K562 (cell line): ENCODE data around the gene TMED5. TPM values are rescaled to one million over a fixed set of nuclear protein-coding genes. Genes with fewer than 3 reads are reported as not detected.

Experiments used
- ATAC-seq: fragments of 200-7000 bp; cut with Tn5 transposase; 3 replicates; pipeline ENCODE4 v1.9.1; 2020; ENCODE audit warnings: moderate library complexity
- BruUV-seq: library from RNA; stranded (reverse); fragments of 400-500 nt; replicated peaks from 2 replicates; lab custom pipeline; 2021; lab: Mats Ljungman, UMichigan
- CTCF ChIA-PET: fragments of 300-600 bp; formaldehyde crosslinking; extraction: SDS; loops from one replicate; lab custom pipeline; 2021; ENCODE audit warnings: low intra/inter-chr PET ratio; lab: Yijun Ruan, JAX
- POLR2A ChIA-PET: fragments of 300-600, 350-650 bp; sonication (Branson Sonifier 250); formaldehyde crosslinking; extraction: SDS; loops from one replicate; lab custom pipeline; 2021; ENCODE audit warnings: antibody characterized with exemption, inconsistent platforms; lab: Yijun Ruan, JAX
- DNase-seq, 4 experiments: peaks; one replicate each; pipeline versions ENCODE4 v3.0.0 to v3.0.0-alpha.2; 2011 to 2018; ENCODE audit warnings: low spot score in 3 of 4, mixed read lengths in 3 of 4; ENCODE audit errors: extremely low read depth in 1 of 4
- FAIRE-seq: peaks from 2 replicates; lab custom pipeline; 2011; peaks lifted over from hg19 to GRCh38; lab: Jason Lieb, UNC
- H2AFZ ChIP-seq: 2 replicates; pipeline ENCODE4 v1.6.0; 2011; ENCODE audit warnings: low read depth, low read length, control low read depth, inconsistent platforms
- H3K27ac ChIP-seq: fragments of 200-600 bp; 3 replicates; pipeline ENCODE4 v1.8.0; 2011; ENCODE audit warnings: low read depth, mild to moderate bottlenecking, control low read depth, inconsistent platforms, low read length, moderate library complexity, mixed read lengths; ENCODE audit errors: extremely low read depth
- H3K27me3 ChIP-seq, 2 experiments: fragments of 300-600 bp in 1 of 2; 2 replicates in 1 of 2; 3 replicates in 1 of 2; pipeline versions ENCODE4 v1.6.0 to v1.8.0; 2011; ENCODE audit warnings: inconsistent platforms in 2 of 2, low read length in 2 of 2, mild to moderate bottlenecking in 1 of 2, mixed read lengths in 1 of 2, moderate library complexity in 1 of 2; ENCODE audit not compliant: control insufficient read depth in 2 of 2, insufficient read depth in 2 of 2
- H3K36me3 ChIP-seq: fragments of 300-600 bp; 3 replicates; pipeline ENCODE4 v1.8.0; 2011; ENCODE audit warnings: mild to moderate bottlenecking, low read length, inconsistent platforms; ENCODE audit not compliant: control insufficient read depth, insufficient read depth
- H3K4me1 ChIP-seq, 2 experiments: fragments of 200-600 bp in 1 of 2; replicated peaks in 1 of 2; 2 replicates in 1 of 2; 3 replicates in 1 of 2; pipeline versions ENCODE4 v1.5.1 to v1.8.0; 2011; ENCODE audit warnings: inconsistent platforms in 2 of 2, low read length in 2 of 2, mild to moderate bottlenecking in 1 of 2, mixed read lengths in 1 of 2, moderate library complexity in 1 of 2; ENCODE audit not compliant: control insufficient read depth in 2 of 2, insufficient read depth in 2 of 2
- H3K4me2 ChIP-seq: 2 replicates; pipeline ENCODE4 v1.6.1; 2011; ENCODE audit warnings: low read length, control low read depth, inconsistent platforms, mixed read lengths; ENCODE audit not compliant: insufficient read depth
- H3K4me3 ChIP-seq: fragments of 200-600 bp; sonication (generic), shearing (Covaris generic); 2 replicates; pipeline ENCODE4 v1.5.1; 2016; ENCODE audit warnings: control low read depth, inconsistent platforms
- H3K79me2 ChIP-seq: fragments of 200-600 bp; 3 replicates; pipeline ENCODE4 v1.8.0; 2011; ENCODE audit warnings: low read length, inconsistent platforms; ENCODE audit not compliant: control insufficient read depth, insufficient read depth
- H3K9ac ChIP-seq, 2 experiments: 2 replicates each; pipeline versions ENCODE4 v1.6.0 to v1.6.1; 2011; ENCODE audit warnings: low read depth in 2 of 2, low read length in 2 of 2, control low read depth in 1 of 2, inconsistent platforms in 1 of 2, mild to moderate bottlenecking in 1 of 2, mixed read lengths in 1 of 2; ENCODE audit not compliant: insufficient read depth in 1 of 2
- H3K9me1 ChIP-seq: one replicate; pipeline ENCODE4 v1.6.0; 2011; ENCODE audit warnings: inconsistent platforms, mild to moderate bottlenecking, low read length, moderate library complexity; ENCODE audit not compliant: control insufficient read depth, insufficient read depth
- H3K9me3 ChIP-seq: replicated peaks from 2 replicates; pipeline ENCODE4 v1.5.1; 2011; ENCODE audit warnings: low read depth, low read length, inconsistent platforms; ENCODE audit not compliant: control insufficient read depth, insufficient read depth
- H4K20me1 ChIP-seq: replicated peaks from 2 replicates; pipeline ENCODE4 v1.6.1; 2011; ENCODE audit warnings: low read length, inconsistent platforms, mixed read lengths; ENCODE audit not compliant: control insufficient read depth, insufficient read depth
- DNMT1 ChIP-seq: fragments of 450-650 bp; IDR thresholded peaks from 2 replicates; pipeline ENCODE4 v1.6.1; 2016; ENCODE audit warnings: antibody characterized with exemption, mild to moderate bottlenecking
- GABPA ChIP-seq: fragments of 200-800 bp; sonication (Bioruptor generic); conservative IDR thresholded peaks from 2 replicates; pipeline ENCODE4 v1.6.1; 2016; ENCODE audit warnings: low read depth, missing genetic modification characterization, missing compliant biosample characterization
- PRPF4 ChIP-seq: fragments of 200-400 bp; formaldehyde crosslinking; IDR thresholded peaks from one replicate; pipeline ENCODE4 v1.6.1; 2017; ENCODE audit warnings: low read length, low read depth, mild to moderate bottlenecking; ENCODE audit not compliant: insufficient read depth, poor library complexity, severe bottlenecking
- RREB1 ChIP-seq: fragments of 250-450 bp; sonication (Bioruptor Pico); IDR thresholded peaks from 2 replicates; pipeline ENCODE4 v1.4.0; 2020
- SAFB ChIP-seq: fragments of 200-400 bp; formaldehyde crosslinking; IDR thresholded peaks from 2 replicates; pipeline ENCODE4 v1.6.1; 2017; ENCODE audit warnings: low read depth, low read length, borderline replicate concordance
- SIX5 ChIP-seq, 2 experiments: IDR thresholded peaks; 2 replicates each; pipeline ENCODE4 v1.6.1; 2011; ENCODE audit warnings: low read length in 2 of 2, borderline replicate concordance in 1 of 2, low read depth in 1 of 2, mild to moderate bottlenecking in 1 of 2, moderate library complexity in 1 of 2; ENCODE audit not compliant: insufficient read depth in 1 of 2
- STAT5B ChIP-seq: fragments of 250-450 bp; sonication (Bioruptor Pico); IDR thresholded peaks from 2 replicates; pipeline ENCODE4 v1.8.0; 2021; ENCODE audit warnings: mild to moderate bottlenecking, inconsistent platforms
- ZFP1 ChIP-seq: fragments of 450-650 bp; formaldehyde crosslinking; IDR thresholded peaks from 2 replicates; pipeline ENCODE4 v1.4.0; 2020; ENCODE audit warnings: mild to moderate bottlenecking, mixed read lengths
- ZNF12 ChIP-seq: sonication (generic); formaldehyde crosslinking; IDR thresholded peaks from 2 replicates; pipeline ENCODE4 v1.4.0; 2020; ENCODE audit warnings: mild to moderate bottlenecking, missing genetic modification reagents
- ZNF133 ChIP-seq: fragments of 250-450 bp; sonication (Bioruptor Pico); IDR thresholded peaks from 2 replicates; pipeline ENCODE4 v1.4.0; 2020; ENCODE audit warnings: mild to moderate bottlenecking
- WGBS: fragments of 100-300 bp; shearing (Covaris generic); methylation state at CpG from one replicate; pipeline ENCODE4 v1.1.6; 2016; ENCODE audit warnings: low coverage, mixed read lengths; ENCODE audit not compliant: insufficient coverage; ENCODE audit errors: missing lambda C conversion rate; 5-methylcytosine and 5-hydroxymethylcytosine counted together
- in situ Hi-C: fragments of 300-500 bp; cut with MboI; formaldehyde crosslinking; loops from 4 replicates; pipeline ENCODE4 v1.15.0; 2018; ENCODE audit warnings: inconsistent platforms, mixed read lengths
- intact Hi-C: fragments of 100-400 bp; cut with micrococcal nuclease; formaldehyde crosslinking; loops from 2 replicates; pipeline ENCODE4 v1.14.2; 2022
- polyA plus RNA-seq, 8 experiments: library from polyadenylated mRNA; depleted of rRNA in 4 of 8; stranded (reverse) in 5 of 8; unstranded in 3 of 8; fragments of >200 nt; fragmentation: Nextera tagmentation in 2 of 8; fragmentation: Illumina TruSeq in 1 of 8; extraction: Ambion mirVana in 2 of 8; extraction: Trizol in 1 of 8; gene quantifications; 2 replicates each; pipeline versions ENCODE4 v1.2.1 to v1.2.3, GENCODE V29; 2011 to 2014; ENCODE audit warnings: inconsistent platforms in 1 of 8, missing spikeins in 1 of 8
- total RNA-seq, 7 experiments: library from RNA; depleted of rRNA in 6 of 7; stranded (reverse); fragments of >200 nt in 6 of 7; fragmentation: Illumina TruSeq in 2 of 7; extraction: Trizol in 2 of 7; gene quantifications; 2 replicates each; pipeline versions ENCODE4 v1.2.1 to v1.2.3, GENCODE V29; 2011 to 2021; ENCODE audit warnings: low replicate concordance in 1 of 7

The TMED5 gene
- total and polyA plus RNA-seq, 9 of the 15 experiments (the other 6 are each of a cell fraction or from before 2014, with no cell fraction given), result 28.7 to 83.7 (median 67.2) TPM

GRCh38 chr1:93108335-93108734 lies 71.9 kb downstream of the TMED5 start (continued):
- TF ChIP-seq PRPF4 (no peak), ZNF12 (CRISPR knock-in tag) (no peak), STAT5B (CRISPR knock-in tag) (no peak), GABPA (tag) (no peak), SIX5 (IDR thresholded peaks at IDR 0.05; ENCODE audit: borderline replicate concordance in 1 of 2, insufficient read depth in 1 of 2, low read depth in 1 of 2, low read length in 2 of 2) (no peak)

GRCh38 chr1:93107395-93107794 lies 72.8 kb downstream of the TMED5 start:
- POLR2A ChIA-PET, result no interaction called here
- Histone ChIP-seq H3K9me1 (no peaks in the 10 kb centered on the region), H3K9me3 (peaks cover 6% of the 10 kb centered on the region), H3K4me2 (no peak overlapping the region), H3K9ac (no peak overlapping the region), H3K79me2 (peaks cover 96% of the 10 kb centered on the region), H3K27me3 (no peaks in the 10 kb centered on the region), H3K36me3 (peaks cover 49% of the 10 kb centered on the region), H2AFZ (no peak overlapping the region), H3K4me3 (no peak overlapping the region), H4K20me1 (no peaks in the 10 kb centered on the region), H3K27ac (no peak overlapping the region), H3K4me1 (no peaks in the 10 kb centered on the region)
- TF ChIP-seq ZNF133 (no peak), RREB1 (CRISPR knock-in tag) (no peak), SAFB (no peak), ZFP1 (CRISPR knock-in tag) (peak; percentile 54; the same call in 1 of the 2 replicates), DNMT1 (no peak)
- DNase-seq, result no peak
- intact Hi-C loops, result no loop called here
- CTCF ChIA-PET, result no interaction called here
- BruUV-seq, result no TSS peak
- 95% methylated on average over 4 of the region's 4 CpGs for WGBS
- in situ Hi-C loops, result no loop called here
- FAIRE-seq, result no peak
- no peak for ATAC-seq
